Colonic mucosa (tissue), 4 donors: ENCODE data around the gene LONP1. TPM values are rescaled to one million over a fixed set of nuclear protein-coding genes. Genes with fewer than 3 reads are reported as not detected.

ENCODE experiments used
- DNase-seq: peaks from one replicate; pipeline ENCODE4 v3.0.0-alpha.2; 2020
- H3K27ac ChIP-seq: fragments of 200-600 bp; one replicate; pipeline ENCODE4 v1.8.0; 2021
- H3K27me3 ChIP-seq: fragments of 200-600 bp; one replicate; pipeline ENCODE4 v1.8.0; 2021
- H3K36me3 ChIP-seq: fragments of 200-600 bp; one replicate; pipeline ENCODE4 v1.8.0; 2021
- H3K4me1 ChIP-seq: fragments of 200-600 bp; one replicate; pipeline ENCODE4 v1.8.0; 2021; ENCODE audit warnings: mild to moderate bottlenecking
- H3K4me3 ChIP-seq: fragments of 200-600 bp; one replicate; pipeline ENCODE4 v1.8.0; 2021
- H3K9ac ChIP-seq, 2 donors: one replicate each; pipeline ENCODE4 v1.7.0; 2013; ENCODE audit warnings: control low read depth in 2 of 2, low read depth in 2 of 2, low read length in 2 of 2
- H3K9me3 ChIP-seq: fragments of 200-600 bp; one replicate; pipeline ENCODE4 v1.8.0; 2021
- intact Hi-C: fragments of 100-400 bp; cut with DNase I; formaldehyde crosslinking; loops from one replicate; pipeline ENCODE4 v1.14.1; 2022
- total RNA-seq, 2 donors: library from RNA; stranded (reverse); fragmentation: NEBNext Ultra II Directional in 1 of 2; extraction: Animal tissue kit (Norgen Biotek cat#: 25700) in 1 of 2; gene quantifications; one replicate each; pipeline ENCODE4 v1.2.1, GENCODE V29; 2021
- TF ChIP-seq, protein P1 (sequence below): fragments of 200-600 bp; IDR thresholded peaks from one replicate; pipeline ENCODE4 v1.8.0; 2022; ENCODE audit warnings: antibody characterized with exemption, mild to moderate bottlenecking
- donor health status: healthy.
- donor health status: DM: no; HTN: no; CAD: no.
- donor health status: DM: no; HTN: no; CAD: no.

The LONP1 gene
- total RNA-seq, 2 donors from 2014 or later = 64.3 to 133 TPM

DNA sequence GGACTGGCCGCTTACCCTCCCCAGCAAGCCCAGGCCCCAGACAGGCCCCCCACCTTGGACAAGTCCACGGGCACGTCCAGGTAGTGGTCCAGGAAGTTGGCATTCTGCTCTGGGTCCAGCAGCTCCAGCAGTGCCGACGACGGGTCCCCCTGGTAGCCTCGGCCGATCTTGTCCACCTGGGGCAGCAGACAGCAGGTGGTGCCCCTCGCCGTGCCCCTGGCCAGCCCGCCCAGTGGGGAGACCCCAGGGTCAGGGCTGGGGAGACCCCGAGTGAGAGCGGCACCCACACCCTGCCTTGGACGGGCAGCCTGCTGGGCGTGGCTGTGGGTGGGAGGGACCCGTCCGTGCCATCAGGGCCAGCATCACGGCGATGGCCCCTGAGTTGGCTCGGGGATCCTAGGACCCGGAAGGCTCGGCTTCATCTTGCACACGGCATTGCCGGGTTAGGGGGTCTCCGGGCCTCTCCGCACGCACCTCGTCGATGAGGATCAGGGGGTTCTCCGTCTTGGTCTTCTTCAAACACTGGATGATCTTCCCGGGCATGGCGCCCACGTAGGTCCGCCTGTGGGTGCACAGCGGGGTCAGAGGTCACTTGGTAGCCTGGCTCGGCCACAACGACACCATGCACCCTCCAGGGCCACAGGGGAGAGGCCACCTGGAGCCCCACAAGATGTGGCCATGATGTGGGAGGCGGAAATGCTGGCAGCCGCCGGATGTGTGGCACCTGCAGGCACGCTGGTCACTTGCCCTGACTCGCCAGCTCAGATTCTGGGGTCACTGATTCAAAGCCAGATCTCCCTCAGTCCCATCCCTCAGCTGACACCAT is 23.5 kb downstream of the LONP1 start:
- H3K4me3 ChIP-seq = no peak overlapping the region
- H3K9ac ChIP-seq = no peak overlapping the region
- peaks cover 11% of the 10 kb centered on the region for H3K4me1 ChIP-seq
- H3K36me3 ChIP-seq = peaks cover 18% of the 10 kb centered on the region
- no peak for DNase-seq
- no peaks in the 10 kb centered on the region for H3K9me3 ChIP-seq
- TF ChIP-seq, protein P1, sequence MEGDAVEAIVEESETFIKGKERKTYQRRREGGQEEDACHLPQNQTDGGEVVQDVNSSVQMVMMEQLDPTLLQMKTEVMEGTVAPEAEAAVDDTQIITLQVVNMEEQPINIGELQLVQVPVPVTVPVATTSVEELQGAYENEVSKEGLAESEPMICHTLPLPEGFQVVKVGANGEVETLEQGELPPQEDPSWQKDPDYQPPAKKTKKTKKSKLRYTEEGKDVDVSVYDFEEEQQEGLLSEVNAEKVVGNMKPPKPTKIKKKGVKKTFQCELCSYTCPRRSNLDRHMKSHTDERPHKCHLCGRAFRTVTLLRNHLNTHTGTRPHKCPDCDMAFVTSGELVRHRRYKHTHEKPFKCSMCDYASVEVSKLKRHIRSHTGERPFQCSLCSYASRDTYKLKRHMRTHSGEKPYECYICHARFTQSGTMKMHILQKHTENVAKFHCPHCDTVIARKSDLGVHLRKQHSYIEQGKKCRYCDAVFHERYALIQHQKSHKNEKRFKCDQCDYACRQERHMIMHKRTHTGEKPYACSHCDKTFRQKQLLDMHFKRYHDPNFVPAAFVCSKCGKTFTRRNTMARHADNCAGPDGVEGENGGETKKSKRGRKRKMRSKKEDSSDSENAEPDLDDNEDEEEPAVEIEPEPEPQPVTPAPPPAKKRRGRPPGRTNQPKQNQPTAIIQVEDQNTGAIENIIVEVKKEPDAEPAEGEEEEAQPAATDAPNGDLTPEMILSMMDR = no peak
- no peak overlapping the region for H3K27ac ChIP-seq
- intact Hi-C loops = no loop called here
- no peaks in the 10 kb centered on the region for H3K27me3 ChIP-seq

DNA sequence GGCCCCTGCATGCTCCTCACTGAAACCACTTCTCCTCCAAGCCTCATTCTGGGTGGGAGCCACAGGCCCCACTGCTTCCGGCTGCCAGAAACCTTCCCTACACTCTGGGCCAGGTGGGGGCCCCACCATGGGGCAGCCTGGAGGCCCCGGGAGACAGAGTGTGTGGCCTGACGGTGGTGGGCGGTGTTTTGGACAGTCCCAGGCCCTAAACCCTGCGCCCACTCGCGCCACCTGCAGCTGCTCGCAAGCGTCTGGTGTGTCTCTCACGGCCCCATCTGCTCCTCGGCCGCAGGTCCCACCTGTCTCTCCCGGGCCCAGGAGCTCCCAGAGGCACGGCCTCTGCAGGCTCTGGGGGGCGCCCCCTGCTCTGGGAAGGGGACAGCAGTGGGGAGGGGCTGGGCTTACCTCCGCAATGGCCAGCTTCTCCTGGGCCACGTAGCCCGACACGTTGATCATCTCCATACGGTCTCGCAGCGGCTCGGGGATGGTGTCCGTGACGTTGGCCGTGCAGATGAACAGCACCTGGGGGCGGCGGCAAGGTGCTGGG is 24.2 kb downstream of the LONP1 start:
- TF ChIP-seq, protein P1 = no peak
- H3K4me3 ChIP-seq = no peak overlapping the region
- peaks cover 18% of the 10 kb centered on the region for H3K36me3 ChIP-seq
- H3K9me3 ChIP-seq = no peaks in the 10 kb centered on the region
- H3K4me1 ChIP-seq = peaks cover 11% of the 10 kb centered on the region
- intact Hi-C loops = no loop called here
- no peaks in the 10 kb centered on the region for H3K27me3 ChIP-seq
- no peak for DNase-seq
- H3K27ac ChIP-seq = no peak overlapping the region
- H3K9ac ChIP-seq = no peak overlapping the region

DNA sequence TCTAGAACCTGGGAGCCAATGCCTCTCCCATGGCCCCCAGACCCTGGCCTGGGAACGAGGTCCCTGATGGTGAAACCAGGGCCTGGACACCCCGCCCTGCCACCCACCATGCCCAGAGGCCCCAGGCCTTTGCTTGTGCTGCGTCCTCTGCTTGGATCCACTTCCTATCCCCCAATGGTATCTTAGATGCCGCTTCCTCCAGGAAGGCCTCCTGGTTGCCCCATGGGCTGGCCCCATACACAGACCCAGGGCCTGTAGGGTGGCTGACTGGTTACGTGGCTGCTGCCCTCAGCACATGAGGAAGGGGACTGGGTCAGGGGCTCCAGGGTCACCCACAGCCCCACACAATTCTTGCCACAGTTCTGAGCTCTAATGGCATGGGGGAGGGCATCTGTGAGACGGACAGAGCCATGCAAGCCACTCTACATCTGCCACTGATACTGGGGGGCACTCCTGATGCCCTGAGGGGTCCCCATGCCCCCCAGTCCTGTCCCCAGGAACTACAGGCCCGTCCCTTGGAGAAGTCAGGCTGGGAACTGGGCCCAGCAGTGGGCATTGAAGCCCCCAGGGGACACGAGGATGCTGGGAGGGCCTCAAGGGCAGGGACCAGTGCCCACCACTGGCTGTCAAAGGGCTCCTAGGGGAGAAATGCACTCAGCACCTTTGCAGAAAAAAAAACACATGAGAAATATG is 24.8 kb downstream of the LONP1 start:
- H3K36me3 ChIP-seq = peaks cover 18% of the 10 kb centered on the region
- no peak for DNase-seq
- peaks cover 11% of the 10 kb centered on the region for H3K4me1 ChIP-seq
- no peak overlapping the region for H3K27ac ChIP-seq
- intact Hi-C loops = no loop called here
- no peaks in the 10 kb centered on the region for H3K27me3 ChIP-seq
- H3K4me3 ChIP-seq = no peak overlapping the region
- H3K9ac ChIP-seq = no peak overlapping the region
- H3K9me3 ChIP-seq = no peaks in the 10 kb centered on the region
- TF ChIP-seq, protein P1 = no peak

DNA sequence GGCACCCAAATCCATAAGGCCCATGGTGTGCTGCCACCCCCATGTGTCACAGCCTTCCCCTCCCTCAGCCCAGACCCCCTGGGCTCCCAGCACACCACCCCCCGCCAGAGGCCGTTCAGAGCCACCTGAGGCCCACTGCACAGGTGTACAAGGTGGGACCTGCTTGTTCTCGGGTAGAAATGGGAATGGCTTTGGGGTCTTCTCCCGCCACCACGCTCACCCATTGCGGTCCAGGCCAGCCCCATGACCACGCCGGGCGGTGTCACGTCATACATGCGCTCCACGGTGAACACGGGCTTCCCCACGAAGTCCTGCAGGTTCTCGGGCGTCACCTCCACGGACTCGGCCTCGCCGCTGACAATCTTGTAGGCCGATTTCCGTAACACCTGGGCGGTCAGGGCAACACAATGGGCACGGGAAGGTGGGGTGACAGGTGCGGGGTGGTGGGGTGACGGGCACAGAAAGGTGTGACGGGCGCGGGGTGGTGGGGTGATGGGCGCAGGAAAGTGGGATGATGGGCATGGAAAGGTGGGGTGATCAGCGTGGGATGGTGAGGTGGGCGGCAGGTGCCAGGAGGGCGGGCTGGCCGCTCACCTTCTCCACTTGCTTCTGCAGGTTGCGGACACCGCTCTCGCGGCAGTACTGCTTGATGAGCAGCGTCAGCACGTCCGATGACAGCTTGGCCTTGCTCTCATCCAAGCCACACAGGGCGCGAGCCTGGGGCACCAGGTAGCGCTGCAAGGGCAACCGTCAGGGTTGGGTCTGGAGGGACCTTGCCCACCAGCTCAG is 25.6 kb downstream of the LONP1 start:
- TF ChIP-seq, protein P1 = no peak
- intact Hi-C loops = no loop called here
- peaks cover 11% of the 10 kb centered on the region for H3K4me1 ChIP-seq
- DNase-seq = no peak
- peaks cover 18% of the 10 kb centered on the region for H3K36me3 ChIP-seq
- no peak overlapping the region for H3K9ac ChIP-seq
- no peak overlapping the region for H3K4me3 ChIP-seq
- H3K9me3 ChIP-seq = no peaks in the 10 kb centered on the region
- H3K27ac ChIP-seq = no peak overlapping the region
- H3K27me3 ChIP-seq = no peaks in the 10 kb centered on the region
